ENCODE measurements around the gene SMOC2.

DNA sequence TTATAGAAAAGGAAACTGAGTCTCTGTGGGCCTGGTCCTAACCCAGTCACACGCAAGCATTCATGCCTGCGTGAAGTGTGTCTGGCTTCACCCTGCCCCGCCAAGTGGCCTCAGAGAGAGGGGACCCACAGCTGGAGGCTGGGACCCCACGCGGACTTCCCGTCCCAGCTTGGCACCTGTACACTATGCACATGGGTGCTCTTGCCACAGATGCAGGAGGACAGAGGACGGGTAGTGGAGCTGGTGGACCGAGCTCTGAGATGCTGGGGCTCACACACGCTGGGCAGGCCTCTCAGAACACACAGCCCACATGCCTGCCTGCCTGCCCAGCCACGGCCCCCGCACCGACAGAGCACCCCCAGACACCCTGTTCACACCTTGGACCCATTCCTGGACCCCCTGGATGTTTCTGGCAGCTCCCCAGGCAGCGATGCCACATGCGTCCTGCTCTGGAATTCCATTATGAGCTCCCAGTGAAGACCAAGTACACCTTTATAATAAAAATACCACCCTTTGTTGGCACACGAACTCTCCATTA lies 24.9 kb upstream of the SMOC2 start:
- TF ChIP-seq EP300 (IDR thresholded peaks at IDR 0.05) = no peak
- TF ChIP-seq POLR2A (IDR thresholded peaks at IDR 0.05; ENCODE audit: low read depth) = no peak
- TF ChIP-seq POLR2AphosphoS5 (IDR thresholded peaks at IDR 0.05) = no peak
